Peyer's patch (tissue), 4 donors: Measurements from ENCODE around the gene ZNF555. TPM values are rescaled to one million over a fixed set of nuclear protein-coding genes. Genes with fewer than 3 reads are reported as not detected.
A peak's percentile ranks its signal among the peaks of the same experiment; 100 is the strongest.
"Not testable (repeated sequence)": the region's sequence is repeated elsewhere in the genome, so short reads cannot be mapped to it uniquely, and the experiment has no call there.

Experiments used
- DNase-seq, 3 donors: peaks; one replicate each; pipeline ENCODE4 v3.0.0-alpha.2; 2017 to 2019
- H3K27ac ChIP-seq, 4 donors: fragments of 200-600 bp; sonication (generic); one replicate each; pipeline ENCODE4 v1.5.1; 2016 to 2019
- H3K27me3 ChIP-seq, 2 donors: fragments of 200-600 bp; sonication (generic); one replicate each; pipeline ENCODE4 v1.5.1; 2019
- H3K36me3 ChIP-seq, 3 donors: fragments of 200-600 bp; sonication (generic); one replicate each; pipeline ENCODE4 v1.5.1; 2016 to 2019
- H3K4me1 ChIP-seq, 4 donors: fragments of 200-600 bp; sonication (generic); one replicate each; pipeline ENCODE4 v1.5.1; 2016 to 2019
- H3K4me3 ChIP-seq, 4 donors: fragments of 200-600 bp; sonication (generic); 1 replicate in 3 of 4; 2 replicates in 1 of 4; pipeline ENCODE4 v1.5.1; 2016 to 2019; ENCODE audit warnings: mild to moderate bottlenecking in 1 of 4
- H3K9me3 ChIP-seq, 4 donors: fragments of 200-600 bp; sonication (generic); one replicate each; pipeline ENCODE4 v1.5.1; 2016 to 2019; ENCODE audit warnings: mild to moderate bottlenecking in 1 of 4
- CTCF ChIP-seq, 6 experiments: fragments of 450-650 bp in 4 of 6; fragments of 200-600 bp in 2 of 6; sonication (generic) in 1 of 6; IDR thresholded peaks; one replicate each; pipeline ENCODE4 v1.5.1; 2017 to 2019; ENCODE audit warnings: antibody characterized with exemption in 6 of 6, mild to moderate bottlenecking in 3 of 6, moderate library complexity in 1 of 6
- POLR2A ChIP-seq, 2 donors: fragments of 450-650 bp; IDR thresholded peaks; one replicate each; pipeline ENCODE4 v1.5.1; 2017; ENCODE audit warnings: antibody characterized with exemption in 2 of 2, mild to moderate bottlenecking in 2 of 2, moderate library complexity in 2 of 2
- total RNA-seq, 4 donors: library from RNA; depleted of rRNA; stranded (reverse); fragments of >200 nt; gene quantifications; one replicate each; pipeline ENCODE4 v1.1.0, GENCODE V29; 2016

Gene ZNF555
- total RNA-seq, 4 donors from 2014 or later = 4.4 to 5.8 (median 4.4) TPM

GRCh38 chr19:2815923-2816322, 25.4 kb upstream of the ZNF555 start:
- Histone ChIP-seq H3K27me3 (no peaks in the 10 kb centered on the region), H3K4me3 (no peak overlapping the region), H3K36me3 (peaks cover 0 to 5% (median 0%) of the 10 kb centered on the region in 3 donors), H3K4me1 (peaks cover 0 to 24% (median 4%) of the 10 kb centered on the region in 4 donors), H3K9me3 (no peaks in the 10 kb centered on the region), H3K27ac (no peak overlapping the region)
- DNase-seq = no peak
- no peak for TF ChIP-seq CTCF (IDR thresholded peaks at IDR 0.05)
- no peak for TF ChIP-seq POLR2A (IDR thresholded peaks at IDR 0.05)

- no peak overlapping the region for H3K4me3 ChIP-seq
- H3K4me1 ChIP-seq = peaks cover 0 to 22% (median 3%) of the 10 kb centered on the region in 4 donors
- peaks cover 0 to 5% (median 0%) of the 10 kb centered on the region in 3 donors for H3K36me3 ChIP-seq
- TF ChIP-seq POLR2A (IDR thresholded peaks at IDR 0.05) (no peak), CTCF (IDR thresholded peaks at IDR 0.05) (no peak)
- no peak for DNase-seq
- H3K9me3 ChIP-seq = no peaks in the 10 kb centered on the region
- no peaks in the 10 kb centered on the region for H3K27me3 ChIP-seq
- no peak overlapping the region for H3K27ac ChIP-seq
Measured at GRCh38 chr19:2816641-2817040, 24.6 kb upstream of the ZNF555 start.

GRCh38 chr19:2817237-2817829, 23.9 kb upstream of the ZNF555 start:
- not testable (repeated sequence) for H3K36me3 ChIP-seq, H3K27me3 ChIP-seq, H3K4me3 ChIP-seq, H3K9me3 ChIP-seq
- Histone ChIP-seq H3K27ac (peak overlapping the region in 1 of 4 donors; percentile 30), H3K4me1 (peaks cover 0 to 15% (median 3%) of the 10 kb centered on the region in 4 donors)
- peak in 1 of 3 donors; percentile 38 for DNase-seq

- TF ChIP-seq POLR2A (IDR thresholded peaks at IDR 0.05) (peak; percentile 27), CTCF (IDR thresholded peaks at IDR 0.05) (peak; percentile 96 to 100 (median 98))
- Histone ChIP-seq H3K27ac (peak within 1 kb of the TSS; percentile 28 to 83 (median 55)), H3K36me3 (peaks cover 0 to 6% (median 0%) of the 10 kb centered on the region in 3 donors), H3K9me3 (no peaks in the 10 kb centered on the region), H3K27me3 (no peaks in the 10 kb centered on the region), H3K4me3 (peak within 1 kb of the TSS; percentile 69 to 98 (median 95)), H3K4me1 (peaks cover 0 to 8% (median 3%) of the 10 kb centered on the region in 4 donors)
- DNase-seq = peak; percentile 96 to 99 (median 98)
Measured at GRCh38 chr19:2819540-2820111, 21.6 kb upstream of the ZNF555 start, which contains the start of gene ZNF554. TSS of gene ZNF554 (plus strand) at chr19:2819868. CDS start at chr19:2820072, 204 bp downstream.

GRCh38 chr19:2820112-2820702, 21.1 kb upstream of the ZNF555 start:
- DNase-seq = peak in 1 of 3 donors; percentile 56
- Histone ChIP-seq H3K4me1 (peaks cover 0 to 8% (median 3%) of the 10 kb centered on the region in 4 donors), H3K27me3 (no peaks in the 10 kb centered on the region), H3K4me3 (peak overlapping the region; percentile 69 to 98 (median 95)), H3K9me3 (no peaks in the 10 kb centered on the region), H3K27ac (peak overlapping the region; percentile 28 to 83 (median 55)), H3K36me3 (peaks cover 0 to 6% (median 0%) of the 10 kb centered on the region in 3 donors)
- TF ChIP-seq CTCF (IDR thresholded peaks at IDR 0.05) (no peak), POLR2A (IDR thresholded peaks at IDR 0.05) (no peak)

- H3K4me3 ChIP-seq = no peak overlapping the region
- no peak overlapping the region for H3K27ac ChIP-seq
- peaks cover 0 to 8% (median 3%) of the 10 kb centered on the region in 4 donors for H3K4me1 ChIP-seq
- TF ChIP-seq POLR2A (IDR thresholded peaks at IDR 0.05) (no peak), CTCF (IDR thresholded peaks at IDR 0.05) (no peak)
- DNase-seq = no peak
- H3K36me3 ChIP-seq = peaks cover 0 to 14% (median 0%) of the 10 kb centered on the region in 3 donors
- no peaks in the 10 kb centered on the region for H3K9me3 ChIP-seq
- no peaks in the 10 kb centered on the region for H3K27me3 ChIP-seq
Measured at GRCh38 chr19:2822846-2823245, 18.4 kb upstream of the ZNF555 start.
